Fibroblast of skin of left quadriceps (primary cell): Measurements from ENCODE around the gene RSPH1.

ENCODE experiments used
- DNase-seq, 2 experiments: peaks; one replicate each; pipeline ENCODE4 v3.0.0-alpha.2; 2013; ENCODE audit warnings: low read depth in 2 of 2

RSPH1 gene

DNA sequence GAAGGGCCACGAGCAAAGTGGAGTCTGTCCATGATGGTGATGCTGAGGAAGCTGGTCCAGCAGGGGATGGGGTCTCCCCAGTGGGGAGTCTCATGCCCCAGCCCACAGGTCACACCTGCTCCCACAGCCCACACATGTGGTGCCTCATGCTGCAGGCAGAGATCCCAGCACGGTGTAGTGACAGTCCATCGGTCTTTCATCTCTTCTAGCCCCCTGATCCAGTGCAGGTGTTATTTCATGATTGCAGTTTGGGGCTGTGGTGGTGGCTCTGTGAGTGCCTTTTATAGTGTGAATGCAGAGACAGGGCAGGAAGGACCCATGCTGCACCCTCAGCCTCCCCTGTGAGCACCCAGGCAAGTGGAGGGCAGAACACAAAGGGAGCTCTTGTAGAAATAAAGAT lies 47.3 kb downstream of the RSPH1 start:
- no peak for DNase-seq

DNA sequence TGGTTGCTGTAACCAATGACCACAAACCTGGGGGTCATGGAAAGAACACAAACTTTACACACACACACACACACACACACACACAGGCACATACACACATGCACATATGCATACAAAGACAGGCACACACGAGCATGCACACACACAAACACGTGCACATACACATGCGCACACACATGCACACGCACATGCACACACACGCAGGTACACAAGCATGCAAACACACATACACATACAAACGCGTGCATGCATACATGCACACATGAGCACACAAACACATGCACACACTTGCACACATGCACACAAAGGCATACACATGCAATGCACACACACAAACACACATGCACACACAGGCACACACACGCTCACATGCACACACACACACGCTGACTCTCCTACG lies 48.3 kb downstream of the RSPH1 start:
- DNase-seq, result no peak

DNA sequence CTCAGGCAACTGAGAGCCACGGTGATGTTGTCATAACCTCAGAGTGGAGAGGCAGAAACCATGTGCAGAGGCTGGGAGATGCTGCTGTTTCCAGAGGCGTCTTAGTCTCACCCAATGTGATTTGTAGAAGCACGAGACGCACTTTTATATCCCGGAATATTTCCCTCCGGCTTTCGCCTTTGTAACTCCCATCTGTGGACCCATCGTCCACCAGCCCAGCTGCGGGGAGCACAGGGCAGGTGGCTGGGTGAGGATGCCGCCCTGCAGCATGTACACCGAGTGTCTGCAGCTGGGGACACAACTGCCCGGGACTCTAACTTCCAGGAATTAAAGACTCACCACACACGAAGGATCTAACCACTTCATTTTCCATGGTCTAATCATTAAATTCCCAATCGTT lies 48.8 kb downstream of the RSPH1 start:
- no peak for DNase-seq

DNA sequence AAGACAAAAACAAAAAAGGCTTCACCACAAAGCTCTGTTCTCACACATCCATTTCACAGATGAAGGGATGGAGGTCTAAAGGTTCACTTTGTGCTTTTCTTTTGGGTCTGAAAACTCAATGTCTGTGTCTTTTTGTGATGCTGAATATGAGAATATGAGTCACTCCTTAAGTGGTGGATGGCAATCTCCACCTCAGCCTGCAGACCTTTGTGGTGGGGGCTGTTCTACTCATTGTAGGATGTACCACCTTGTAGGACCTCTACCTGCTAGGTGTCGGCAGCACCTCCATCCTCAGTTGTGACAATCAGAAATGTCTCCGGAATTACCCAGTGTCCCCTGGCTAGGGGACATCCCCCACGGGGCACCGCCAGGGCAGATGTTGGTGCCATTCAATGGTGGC lies 49.5 kb downstream of the RSPH1 start:
- no peak for DNase-seq

DNA sequence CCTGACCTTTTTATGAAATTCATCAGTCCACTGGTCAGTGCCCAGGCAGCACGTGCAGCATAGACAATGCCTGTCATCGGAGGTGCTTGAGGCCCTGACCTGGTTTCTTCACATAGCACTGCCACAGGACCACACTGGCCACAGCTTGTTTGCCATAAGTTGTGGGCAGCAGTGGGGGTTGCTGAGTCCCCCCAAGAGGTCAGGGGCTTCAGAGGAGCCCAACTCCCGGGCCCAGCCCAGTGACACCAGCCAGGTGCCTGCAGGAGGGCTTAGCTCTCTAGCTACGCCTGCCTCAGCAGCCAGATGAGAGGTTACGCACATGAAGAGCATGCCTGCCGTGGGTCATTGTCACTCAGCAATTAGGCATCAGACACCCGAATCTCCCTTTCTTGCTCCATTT lies 50.7 kb downstream of the RSPH1 start:
- DNase-seq, result no peak

DNA sequence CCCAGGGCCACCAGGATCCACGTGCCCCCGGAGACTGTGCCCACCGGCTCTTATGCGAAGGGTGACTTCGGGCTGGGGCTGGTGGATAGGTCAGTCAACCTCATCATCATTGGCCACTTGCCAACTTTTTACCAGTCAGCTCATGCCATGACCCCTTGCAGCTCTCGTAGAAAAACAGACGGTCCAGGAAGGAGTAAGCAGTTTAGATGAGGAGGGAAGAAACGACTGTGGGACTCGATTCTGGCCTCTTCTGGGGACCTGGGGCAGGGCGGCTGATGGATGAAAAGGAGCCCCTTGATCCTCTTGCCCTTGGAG lies 51.3 kb downstream of the RSPH1 start:
- DNase-seq, result no peak

DNA sequence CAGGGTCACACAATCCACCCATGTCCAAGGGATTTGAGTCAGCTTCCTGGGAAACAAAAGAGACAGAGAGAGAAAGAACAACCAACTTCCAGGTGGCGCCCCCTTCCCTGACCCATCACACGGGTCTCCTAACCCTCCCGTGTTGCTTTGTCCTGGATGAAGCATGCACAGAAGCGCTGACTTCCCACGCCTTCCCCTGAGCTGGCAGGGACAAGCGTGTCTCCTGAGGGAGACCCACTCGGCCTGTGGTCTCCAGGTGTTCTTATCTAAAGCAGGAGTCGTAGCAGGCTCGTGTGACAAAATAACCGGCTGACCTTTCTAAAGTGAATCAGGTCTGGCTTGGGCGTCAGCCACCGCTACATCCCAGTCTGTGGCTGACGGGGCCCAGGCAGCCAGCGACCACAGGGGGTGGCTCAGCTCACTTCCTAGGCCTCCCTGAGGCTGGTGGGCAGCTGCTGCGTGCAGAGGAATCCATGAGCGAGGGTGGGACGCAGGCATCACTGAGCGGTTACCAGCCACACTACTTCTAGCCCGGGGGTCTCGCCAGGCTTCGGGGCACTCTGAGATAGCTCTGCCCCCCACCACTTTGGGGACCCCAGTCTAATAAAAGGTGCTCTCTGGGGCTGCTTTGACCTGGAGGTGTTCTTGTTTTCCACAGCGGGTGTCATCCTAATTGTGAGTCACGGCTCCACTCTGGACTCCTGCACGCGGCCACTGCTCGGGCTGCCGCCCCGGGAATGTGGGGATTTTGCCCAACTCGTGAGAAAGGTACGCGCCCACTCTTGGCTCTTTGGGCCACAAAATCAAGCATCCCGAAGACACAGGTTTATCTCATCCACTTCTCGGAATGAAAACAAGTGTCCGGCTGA lies 51.9 kb downstream of the RSPH1 start:
- no peak for DNase-seq

DNA sequence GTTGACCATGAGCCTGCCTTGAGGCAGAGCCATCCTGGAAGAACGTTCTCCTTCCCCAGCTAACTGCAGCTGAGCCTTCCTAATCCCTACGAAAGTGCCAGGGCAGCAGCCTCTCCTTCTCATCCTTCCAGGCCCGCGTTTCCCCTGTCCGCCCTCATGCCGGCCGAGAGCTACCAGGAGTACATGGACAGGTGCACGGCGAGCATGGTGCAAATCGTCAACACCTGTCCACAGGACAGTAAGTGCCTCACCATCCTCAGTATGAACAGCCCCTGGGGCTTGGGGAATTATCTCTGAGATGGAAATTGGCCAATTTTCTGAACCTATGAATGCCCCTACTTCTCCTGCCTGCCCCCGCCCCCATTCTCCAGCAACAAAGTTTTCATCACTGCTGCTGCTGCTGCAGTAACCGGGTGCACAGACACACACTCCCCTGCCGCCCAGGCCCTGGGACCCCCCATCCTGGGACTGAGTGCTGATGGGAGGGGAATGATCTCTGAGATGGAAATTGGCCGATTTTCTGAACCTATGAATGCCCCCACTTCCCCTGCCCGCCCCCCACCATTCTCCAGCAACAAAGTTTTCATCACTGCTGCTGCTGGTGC lies 52.7 kb downstream of the RSPH1 start:
- no peak for DNase-seq

DNA sequence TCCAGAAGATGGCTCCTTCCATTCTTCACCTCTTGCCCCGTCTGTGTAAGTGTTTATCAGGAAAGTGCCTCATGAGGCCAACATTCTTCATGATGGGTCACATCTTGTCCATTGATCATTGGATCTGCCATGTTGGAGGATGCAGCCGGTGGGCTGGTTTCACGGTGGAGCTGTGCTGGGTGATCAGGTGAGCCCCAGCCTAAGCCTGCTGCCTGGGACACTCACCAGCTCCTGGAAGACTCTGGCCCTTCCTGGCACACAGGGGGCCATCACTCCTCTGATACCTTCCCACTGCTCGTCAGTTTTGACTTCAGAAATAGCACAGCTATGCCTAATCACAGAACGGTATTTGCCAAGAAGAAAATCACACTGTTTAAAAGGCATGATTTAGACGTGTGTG lies 54.1 kb downstream of the RSPH1 start:
- DNase-seq, result no peak

DNA sequence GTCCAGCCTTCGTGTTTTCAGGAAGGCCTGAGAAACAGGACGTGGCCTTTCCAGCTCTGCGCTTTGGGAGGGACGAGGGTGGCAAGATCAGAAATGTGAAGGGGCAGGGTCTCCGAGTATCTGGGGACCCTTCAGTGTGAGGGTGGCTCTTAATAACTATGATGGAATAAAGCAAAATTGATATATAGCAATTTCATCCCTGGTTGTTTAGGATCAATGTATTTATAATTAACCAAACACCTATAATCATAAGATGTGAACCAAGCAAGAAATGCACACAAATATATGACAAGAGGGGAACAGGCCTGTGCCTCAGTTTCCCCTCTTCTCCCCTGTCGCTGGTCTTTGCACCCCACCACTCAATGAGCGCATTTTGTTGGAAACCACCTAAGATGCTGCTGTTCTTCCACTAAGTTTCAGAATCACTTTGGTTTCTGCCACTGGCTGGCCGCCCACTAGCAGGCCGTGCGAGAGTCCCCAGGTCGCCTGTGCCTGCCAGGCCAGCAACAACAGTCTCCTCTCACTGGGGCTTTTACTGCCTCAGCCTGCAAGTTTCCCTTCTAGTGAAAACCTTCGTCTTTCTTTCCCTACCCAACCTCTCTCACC lies 55.7 kb downstream of the RSPH1 start:
- no peak for DNase-seq

DNA sequence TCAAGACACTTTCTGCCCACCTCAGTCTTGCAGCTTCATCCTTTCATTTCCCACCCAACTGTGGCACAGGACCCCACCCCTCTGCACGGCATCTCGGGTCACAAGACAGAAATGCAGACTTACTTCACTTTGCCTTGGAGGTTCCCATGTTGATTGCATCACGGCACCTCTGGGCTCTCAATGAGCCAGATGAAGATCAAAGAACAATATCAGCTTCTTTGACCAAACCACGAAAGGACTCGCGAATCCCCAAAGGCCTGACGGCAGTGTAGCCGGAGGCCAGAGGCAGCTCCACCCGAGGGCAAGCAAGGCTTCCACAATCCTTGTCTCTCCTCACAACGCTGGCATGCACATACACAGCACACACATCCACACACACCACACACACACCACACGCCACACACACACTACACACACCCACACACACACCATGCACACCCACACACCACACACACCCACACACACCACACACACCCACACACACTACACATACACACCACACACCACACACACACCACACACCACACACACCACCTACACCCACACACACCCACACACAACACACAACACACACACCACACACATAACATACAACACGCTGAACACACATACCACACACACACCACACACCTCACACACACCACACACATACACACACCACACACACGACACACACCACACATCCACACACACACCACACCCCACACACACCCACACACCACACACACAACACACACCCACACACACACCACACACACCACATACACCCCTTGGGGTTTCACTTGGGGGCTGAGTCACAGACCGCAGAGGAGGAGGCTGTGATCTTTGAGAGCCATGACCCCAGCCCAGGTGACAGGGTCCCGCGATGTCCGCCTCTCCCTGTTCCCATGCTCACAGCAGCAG lies 56.5 kb downstream of the RSPH1 start:
- no peak for DNase-seq

DNA sequence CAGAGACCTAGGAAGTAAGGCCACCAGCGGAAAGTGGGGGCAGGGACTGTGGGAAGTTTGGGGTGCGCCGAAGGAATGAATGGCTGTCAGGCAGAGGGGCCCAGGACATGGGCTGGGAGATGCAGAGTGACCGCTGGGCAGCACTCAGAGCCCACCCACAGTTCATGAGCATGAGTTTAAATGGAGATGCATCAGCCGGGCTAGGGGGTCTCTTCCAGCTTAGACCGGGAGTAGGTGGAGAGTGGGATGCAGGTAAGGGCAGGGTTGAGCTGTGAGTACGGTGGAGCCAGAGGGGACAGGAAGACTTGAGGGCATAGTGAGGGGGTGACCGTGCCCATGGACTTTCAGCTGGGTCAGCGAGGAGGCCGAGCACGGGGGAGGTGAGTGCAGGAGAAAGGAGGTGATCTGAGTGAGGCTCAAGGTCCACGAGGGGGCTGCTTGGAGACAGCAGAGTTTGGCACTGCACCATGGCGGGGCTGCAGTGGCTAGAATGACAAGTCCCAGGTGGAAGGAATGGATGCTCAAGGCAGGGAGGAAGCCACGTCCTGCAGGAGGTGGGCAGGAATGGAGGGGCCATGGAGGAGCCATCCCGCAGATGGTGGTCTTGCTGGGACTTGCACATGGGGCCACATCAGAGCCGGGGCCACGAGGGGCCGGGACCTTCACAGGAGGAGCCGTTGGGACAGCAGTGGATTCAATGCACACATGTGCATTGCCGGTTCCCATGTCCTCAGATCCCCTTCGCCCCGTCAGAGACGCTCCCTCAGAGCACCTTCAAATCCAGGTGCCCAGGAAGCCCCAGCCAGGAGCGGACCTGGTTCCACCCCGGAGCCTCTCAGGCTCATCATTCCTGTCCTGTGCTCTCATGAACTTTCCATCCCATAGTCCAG lies 57.5 kb downstream of the RSPH1 start:
- no peak for DNase-seq

DNA sequence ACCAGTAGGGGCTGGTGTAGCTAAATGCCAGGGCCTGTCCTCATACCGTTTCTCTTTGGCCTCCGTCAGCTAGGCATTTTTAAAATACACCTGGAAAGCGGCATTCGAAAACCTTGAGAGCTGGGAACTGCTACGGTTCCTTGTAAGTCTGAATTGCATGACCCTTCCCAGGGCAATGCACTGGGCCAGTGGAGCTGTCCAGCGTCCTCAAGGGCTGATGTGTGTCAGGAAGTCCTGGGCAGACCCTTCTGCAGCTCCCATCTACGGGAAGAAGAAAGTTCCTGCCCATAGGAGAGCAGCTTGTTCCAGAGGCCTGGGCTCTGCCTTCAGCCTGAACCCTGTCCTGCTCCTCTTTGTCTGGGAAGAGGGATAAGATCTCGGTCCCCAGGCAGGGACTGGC lies 58.2 kb downstream of the RSPH1 start:
- no peak for DNase-seq

DNA sequence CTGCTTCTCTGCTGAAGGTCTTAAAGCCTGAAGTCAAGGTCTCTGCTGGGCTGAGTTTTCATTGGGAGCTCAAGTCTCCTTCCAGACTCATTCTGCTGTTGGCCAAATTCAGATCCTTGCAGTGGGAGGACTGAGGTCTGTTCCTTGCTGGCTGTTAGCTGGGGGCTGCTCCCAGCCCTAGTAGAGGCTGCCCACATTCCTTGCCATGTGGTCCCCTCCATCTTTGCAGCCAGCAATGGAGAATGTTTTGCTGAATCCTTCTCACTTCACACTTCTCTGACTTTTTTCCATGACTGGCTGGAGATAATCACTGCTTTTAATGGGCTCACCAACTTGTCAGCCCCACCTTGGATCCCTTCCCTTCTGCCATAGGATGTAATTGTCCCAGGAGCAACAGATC lies 59.1 kb downstream of the RSPH1 start:
- DNase-seq, result no peak

DNA sequence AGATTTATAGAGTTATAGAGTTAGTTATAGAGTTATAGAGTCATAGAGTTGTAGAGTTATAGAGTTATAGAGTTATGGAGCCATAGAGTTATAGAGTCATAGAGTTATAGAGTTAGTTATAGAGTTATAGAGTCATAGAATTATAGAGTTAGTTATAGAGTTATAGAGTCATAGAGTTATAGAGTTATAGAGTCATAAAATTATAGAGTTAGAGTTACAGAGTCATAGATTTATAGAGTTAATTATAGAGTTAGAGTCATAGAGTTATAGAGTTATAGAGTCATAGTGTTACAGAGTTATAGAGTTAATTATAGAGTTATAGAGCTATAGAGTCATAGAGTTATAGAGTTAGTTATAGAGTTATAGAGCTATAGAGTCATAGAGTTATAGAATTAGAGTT lies 60.2 kb downstream of the RSPH1 start:
- no peak for DNase-seq

DNA sequence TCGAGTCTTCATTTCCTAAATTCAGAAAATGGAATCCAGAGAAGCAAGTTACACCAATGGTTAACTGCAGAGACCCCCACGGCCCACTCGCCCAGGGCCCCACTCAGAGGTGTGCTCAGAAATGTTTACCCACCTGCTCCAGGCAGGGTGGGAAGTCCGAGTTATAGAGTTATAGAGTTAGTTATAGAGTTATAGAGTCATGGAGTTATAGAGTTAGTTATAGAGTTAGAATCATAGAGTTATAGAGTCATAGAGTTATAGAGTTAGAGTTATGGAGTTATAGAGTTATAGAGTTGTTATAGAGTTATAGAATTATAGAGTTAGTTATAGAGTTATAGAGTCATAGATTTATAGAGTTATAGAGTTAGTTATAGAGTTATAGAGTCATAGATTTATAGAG lies 60.6 kb downstream of the RSPH1 start:
- no peak for DNase-seq

DNA sequence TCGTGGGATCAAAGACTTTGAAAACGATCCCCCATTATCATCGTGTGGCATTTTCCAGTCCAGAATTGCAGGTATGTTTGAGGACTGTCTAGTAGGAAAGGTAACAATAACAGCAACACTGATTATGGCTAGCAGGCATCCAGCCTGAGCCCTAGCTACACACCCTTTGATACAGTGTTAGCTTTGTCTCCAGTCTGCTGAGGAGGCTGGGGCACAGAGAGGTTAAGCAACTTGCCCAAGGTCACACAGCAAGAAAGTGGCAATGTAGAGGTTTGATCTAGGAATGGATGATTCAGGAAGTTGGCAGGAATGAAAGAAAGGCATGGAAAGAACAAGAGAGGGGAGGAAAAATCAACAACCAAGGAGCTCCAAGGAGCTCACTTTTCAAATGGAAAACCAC lies 61.1 kb downstream of the RSPH1 start:
- DNase-seq, result no peak

DNA sequence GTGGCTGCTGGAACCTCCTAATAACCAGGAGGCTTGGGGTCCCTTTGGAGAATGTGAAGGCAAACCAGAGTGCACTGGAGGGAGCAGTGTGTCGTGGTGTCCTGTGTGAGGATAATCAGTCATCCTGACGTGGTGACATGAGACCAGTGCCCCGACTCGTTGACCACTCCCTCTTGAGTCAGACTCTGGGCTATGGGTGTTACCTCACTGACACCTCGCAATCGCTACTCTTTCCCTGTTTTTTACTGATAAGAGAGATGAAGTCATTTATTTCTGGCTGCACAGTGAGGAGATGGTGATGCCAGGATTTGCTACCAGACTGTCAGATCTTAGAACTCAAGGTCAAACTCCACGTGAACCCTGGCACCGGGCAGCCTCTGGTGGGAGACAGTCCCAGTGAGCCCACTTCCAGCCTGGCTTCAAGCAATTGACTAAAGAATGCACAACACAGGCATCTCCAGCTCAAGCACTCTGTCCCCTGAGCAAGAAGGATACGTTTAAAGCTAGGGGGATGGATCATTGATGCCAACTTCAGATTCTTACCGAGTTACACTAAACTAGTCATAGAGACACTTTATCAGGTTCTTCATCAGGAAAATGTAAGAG lies 62.0 kb downstream of the RSPH1 start:
- no peak for DNase-seq

DNA sequence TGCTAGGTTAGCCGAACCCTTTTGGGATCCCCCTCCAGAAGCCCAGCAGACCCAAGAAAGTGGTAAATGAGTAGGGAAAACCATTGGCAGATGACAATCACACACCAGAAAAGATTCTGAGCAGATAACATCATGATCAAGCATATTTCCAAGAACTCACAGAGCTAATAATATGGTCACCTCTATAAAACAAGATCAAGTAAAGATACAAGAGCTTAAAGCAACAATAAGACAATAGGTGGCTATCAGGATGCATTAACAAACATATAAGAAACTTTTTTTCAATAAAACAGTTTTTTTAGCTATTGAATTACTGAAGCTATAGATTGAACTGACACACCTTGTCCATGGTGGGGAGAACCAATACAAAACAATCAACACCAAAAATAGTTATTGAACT lies 63.3 kb downstream of the RSPH1 start:
- DNase-seq, result no peak

DNA sequence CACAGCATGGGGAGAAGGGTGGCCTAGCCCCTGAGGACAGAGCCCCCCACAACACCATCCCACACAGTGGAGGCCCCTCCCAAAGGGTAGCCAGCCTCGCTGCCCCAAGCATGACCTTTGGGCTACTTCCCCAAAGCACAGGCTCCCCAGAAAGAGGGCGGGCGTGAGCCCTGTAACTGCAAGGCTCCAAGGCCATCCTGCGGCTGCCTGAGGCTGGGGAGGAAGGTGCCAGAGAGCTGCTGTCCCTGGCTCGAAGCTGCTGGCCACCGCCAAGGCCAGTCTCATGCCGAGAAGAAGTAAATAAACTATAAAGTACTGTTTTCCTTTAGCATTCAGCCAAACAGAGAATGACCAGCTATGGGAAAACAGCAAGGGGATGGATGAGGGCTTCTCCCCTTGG lies 64.8 kb downstream of the RSPH1 start:
- no peak for DNase-seq

DNA sequence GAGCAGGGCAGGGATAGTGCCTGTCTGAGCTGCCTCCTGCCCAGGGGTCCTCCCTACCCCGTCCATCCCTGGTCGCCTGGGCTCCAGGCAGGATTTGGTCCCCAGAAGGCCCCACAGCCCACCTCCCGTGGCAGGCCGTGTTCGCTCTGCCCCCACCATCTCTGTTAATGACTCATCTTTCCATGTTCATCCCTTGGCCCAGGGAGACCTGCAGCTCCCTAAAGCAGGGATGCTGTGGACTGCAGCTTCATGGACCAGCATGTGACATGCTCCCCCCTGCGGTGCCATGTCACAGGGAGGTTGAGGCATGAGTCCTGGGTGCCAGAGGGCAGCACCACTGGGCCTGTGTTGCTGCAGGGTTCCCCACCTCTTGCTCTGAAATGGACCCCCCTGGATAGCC lies 65.5 kb downstream of the RSPH1 start:
- no peak for DNase-seq
